Measurements from ENCODE around the gene OR10R2. TPM values are rescaled to one million over a fixed set of nuclear protein-coding genes. Genes with fewer than 3 reads are reported as not detected.

OR10R2 gene
- total RNA-seq, 1 experiment from 2014 or later, result not detected

GRCh38 chr1:158457246-158457645 is 14.8 kb upstream of the OR10R2 start:
- Histone ChIP-seq H4K20me1 (ENCODE audit: insufficient read depth) (no peaks in the 10 kb centered on the region), H3K9ac (ENCODE audit: low read length) (no peak overlapping the region), H3K36me3 (ENCODE audit: control insufficient read depth in 1 of 2, insufficient read depth in 2 of 2, low read length in 2 of 2) (no peaks in the 10 kb centered on the region), H3K79me2 (ENCODE audit: insufficient read depth, low read length) (no peaks in the 10 kb centered on the region), H3K9me2 (ENCODE audit: insufficient read depth) (no peaks in the 10 kb centered on the region), H3K4me1 (ENCODE audit: control insufficient read depth in 1 of 2, insufficient read depth in 2 of 2, low read length in 2 of 2) (no peaks in the 10 kb centered on the region), H3K4me3 (replicated peaks in 1 of 2; ENCODE audit: low read depth in 1 of 2, low read length in 2 of 2) (no peak overlapping the region), H2AFZ (ENCODE audit: low read depth, low read length, poor library complexity, severe bottlenecking) (no peak overlapping the region), H3K4me2 (ENCODE audit: low read length) (no peak overlapping the region), H3K9me3 (ENCODE audit: control insufficient read depth in 1 of 2, insufficient read depth in 1 of 2, low read depth in 1 of 2, low read length in 2 of 2) (no peaks in the 10 kb centered on the region), H3K27ac (ENCODE audit: low read depth, low read length) (no peak overlapping the region), H3K27me3 (ENCODE audit: insufficient read depth, low read length) (no peaks in the 10 kb centered on the region)
- ChIA-PET RAD21 (ENCODE audit: low non-redundant PET in 1 of 2, low total read pairs in 2 of 2, uncharacterized antibody in 2 of 2, unreplicated experiment in 2 of 2) (no interaction called here), CTCF (no interaction called here), POLR2A (no interaction called here)
- no TSS peak for BruUV-seq (replicated peaks)
- ATAC-seq, result no peak
- TF ChIP-seq ZBTB33 (IDR thresholded peaks at IDR 0.05; ENCODE audit: extremely low read depth, insufficient replicate concordance, low read length) (no peak), MAX (IDR thresholded peaks at IDR 0.05) (no peak), CEBPB (IDR thresholded peaks at IDR 0.05; ENCODE audit: low read depth) (no peak), REST (IDR thresholded peaks at IDR 0.05; ENCODE audit: low read depth) (no peak), FOSL1 (IDR thresholded peaks at IDR 0.05; ENCODE audit: low read depth) (no peak), SIN3A (IDR thresholded peaks at IDR 0.05; ENCODE audit: low read depth) (no peak), TCF7L2 (IDR thresholded peaks at IDR 0.05; ENCODE audit: borderline replicate concordance, extremely low read depth, insufficient read depth, insufficient read length) (no peak), CBX3 (IDR thresholded peaks at IDR 0.05; ENCODE audit: low read depth) (no peak), ZNF274 (IDR thresholded peaks at IDR 0.05; ENCODE audit: low read depth, low read length) (no peak), CTCF (IDR thresholded peaks at IDR 0.05 in 2 of 3, conservative IDR thresholded peaks at IDR 0.05 in 1 of 3; ENCODE audit: borderline replicate concordance in 1 of 3, insufficient read depth in 1 of 3, low read depth in 2 of 3, low read length in 2 of 3) (no peak), SRF (IDR thresholded peaks at IDR 0.05; ENCODE audit: low read depth) (no peak)
- no peak for DNase-seq (ENCODE audit: low read depth, low spot score)
- intact Hi-C loops (cut with micrococcal nuclease), result no loop called here

All from HCT116 (cell line).